ENCODE results near the gene DGKG.

Gene DGKG

DNA sequence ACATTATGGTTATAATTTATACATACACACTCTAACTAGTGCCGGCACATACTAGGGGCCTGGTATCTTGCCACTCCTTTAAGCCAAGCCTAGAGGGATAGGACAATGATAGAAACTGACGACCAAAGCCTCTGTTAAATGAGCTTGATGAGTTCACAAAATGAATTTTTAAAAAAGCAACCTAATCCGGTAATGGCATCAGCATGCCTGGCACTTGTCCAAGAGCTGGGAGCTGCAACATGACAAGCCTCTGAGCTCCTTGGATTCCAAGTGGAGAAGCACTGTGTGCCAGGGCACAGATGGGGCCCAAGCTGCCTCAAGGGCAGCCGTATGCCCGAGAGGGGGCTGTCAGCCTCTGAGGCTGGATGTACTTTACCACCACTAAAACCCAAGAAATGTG, 262.9 kb downstream of the DGKG start:
- DNase-seq = no peak

DNA sequence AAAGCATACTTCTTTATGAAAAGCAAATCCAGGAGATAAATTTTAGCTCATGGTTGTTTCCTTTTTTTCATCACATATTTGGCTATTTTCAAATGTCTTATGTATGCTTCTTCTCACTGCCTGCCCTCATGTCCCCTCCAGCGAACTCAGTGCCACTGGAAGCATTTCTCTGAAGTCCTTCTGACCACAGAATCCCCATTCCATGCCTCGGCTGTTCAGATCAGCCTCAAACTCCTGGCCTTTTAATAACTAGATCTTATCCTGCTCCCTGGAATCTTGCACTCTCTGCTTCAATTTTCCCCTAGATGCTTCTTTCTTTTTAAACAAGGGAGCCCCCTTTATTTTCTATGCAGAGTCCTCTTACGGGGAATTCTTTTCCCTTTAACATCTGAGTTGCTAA, 263.3 kb downstream of the DGKG start:
- DNase-seq = no peak

GRCh38 chr3:186097663-186098451, 264.2 kb downstream of the DGKG start:
- no peak for DNase-seq

- no peak for DNase-seq
Measured at GRCh38 chr3:186097317-186097662, 264.7 kb downstream of the DGKG start.
